ENCODE results near the gene FRAS1.

Gene FRAS1

GRCh38 chr4:78379040-78379439 is 321.9 kb downstream of the FRAS1 start:
- H3K36me3 ChIP-seq, result peaks cover 17% of the 10 kb centered on the region

GRCh38 chr4:78379991-78380729 is 323.0 kb downstream of the FRAS1 start:
- DNase-seq, result no peak
- Histone ChIP-seq H3K36me3 (peaks cover 9% of the 10 kb centered on the region), H3K27me3 (no peaks in the 10 kb centered on the region), H3K4me1 (no peaks in the 10 kb centered on the region), H3K4me3 (ENCODE audit: low read depth, low read length) (no peak overlapping the region), H3K9me3 (no peaks in the 10 kb centered on the region)
- TF ChIP-seq CTCF (IDR thresholded peaks at IDR 0.05; ENCODE audit: low read depth, low read length), result no peak

More at GRCh38 chr4:78379040-78379439, 321.9 kb downstream of the FRAS1 start:
- no peak for DNase-seq
- Histone ChIP-seq H3K9me3 (no peaks in the 10 kb centered on the region), H3K4me1 (no peaks in the 10 kb centered on the region), H3K4me3 (ENCODE audit: low read depth, low read length) (no peak overlapping the region), H3K27me3 (no peaks in the 10 kb centered on the region)
- TF ChIP-seq CTCF (IDR thresholded peaks at IDR 0.05; ENCODE audit: low read depth, low read length), result no peak

GRCh38 chr4:78386679-78387078 is 329.6 kb downstream of the FRAS1 start:
- Histone ChIP-seq H3K4me3 (ENCODE audit: low read depth, low read length) (no peak overlapping the region), H3K27me3 (no peaks in the 10 kb centered on the region), H3K9me3 (no peaks in the 10 kb centered on the region), H3K36me3 (peaks cover 12% of the 10 kb centered on the region), H3K4me1 (no peaks in the 10 kb centered on the region; the same call in 1 of the 2 replicates)
- no peak for TF ChIP-seq CTCF (IDR thresholded peaks at IDR 0.05; ENCODE audit: low read depth, low read length)
- DNase-seq, result no peak

GRCh38 chr4:78395642-78396041 is 338.5 kb downstream of the FRAS1 start:
- DNase-seq, result no peak
- Histone ChIP-seq H3K36me3 (no peaks in the 10 kb centered on the region; the same call in 1 of the 2 replicates), H3K27me3 (no peaks in the 10 kb centered on the region), H3K4me1 (no peaks in the 10 kb centered on the region; the same call in 1 of the 2 replicates), H3K4me3 (ENCODE audit: low read depth, low read length) (no peak overlapping the region), H3K9me3 (no peaks in the 10 kb centered on the region)
- TF ChIP-seq CTCF (IDR thresholded peaks at IDR 0.05; ENCODE audit: low read depth, low read length), result no peak

GRCh38 chr4:78396613-78397291 is 339.6 kb downstream of the FRAS1 start:
- no peak for TF ChIP-seq CTCF (IDR thresholded peaks at IDR 0.05; ENCODE audit: low read depth, low read length)
- no peaks in the 10 kb centered on the region; the same call in 1 of the 2 replicates for H3K4me1 ChIP-seq
- DNase-seq, result no peak
- H3K27me3 ChIP-seq, result no peaks in the 10 kb centered on the region
- no peak overlapping the region for H3K4me3 ChIP-seq (ENCODE audit: low read depth, low read length)
- H3K36me3 ChIP-seq, result peaks cover 7% of the 10 kb centered on the region; the same call in 1 of the 2 replicates
- H3K9me3 ChIP-seq, result no peaks in the 10 kb centered on the region

- H3K4me3 ChIP-seq (ENCODE audit: low read depth, low read length), result no peak overlapping the region
- TF ChIP-seq CTCF (IDR thresholded peaks at IDR 0.05; ENCODE audit: low read depth, low read length), result no peak
- H3K27me3 ChIP-seq, result no peaks in the 10 kb centered on the region
- peaks cover 7% of the 10 kb centered on the region; the same call in 1 of the 2 replicates for H3K36me3 ChIP-seq
- no peak for DNase-seq
- no peaks in the 10 kb centered on the region; the same call in 1 of the 2 replicates for H3K4me1 ChIP-seq
- H3K9me3 ChIP-seq, result no peaks in the 10 kb centered on the region
These were observed 340.1 kb downstream of the FRAS1 start for GRCh38 chr4:78397292-78397630.

Data from BE2C (cell line).